ENCODE data around the gene THADA.

THADA gene

GRCh38 chr2:43460174-43460546 is 135.7 kb downstream of the THADA start:
- H3K27me3 ChIP-seq (ENCODE audit: insufficient read depth, poor library complexity, severe bottlenecking): no peaks in the 10 kb centered on the region
- H3K27ac ChIP-seq (ENCODE audit: poor library complexity, severe bottlenecking): peak overlapping the region; percentile 84
- no peaks in the 10 kb centered on the region for H3K36me3 ChIP-seq (ENCODE audit: low read depth)
- peaks cover 79% of the 10 kb centered on the region for H3K4me1 ChIP-seq (ENCODE audit: insufficient read depth, poor library complexity, severe bottlenecking)
- ATAC-seq (ENCODE audit: low read depth): no peak
- H3K9me3 ChIP-seq (ENCODE audit: severe bottlenecking): no peaks in the 10 kb centered on the region
- no peak overlapping the region for H3K4me3 ChIP-seq (ENCODE audit: severe bottlenecking)
- no peak for DNase-seq (ENCODE audit: low spot score)
- TF ChIP-seq CTCF (IDR thresholded peaks at IDR 0.05; ENCODE audit: poor library complexity, severe bottlenecking): no peak

GRCh38 chr2:43459446-43460173 is 136.2 kb downstream of the THADA start:
- H3K4me3 ChIP-seq (ENCODE audit: severe bottlenecking): no peak overlapping the region
- no peaks in the 10 kb centered on the region for H3K27me3 ChIP-seq (ENCODE audit: insufficient read depth, poor library complexity, severe bottlenecking)
- TF ChIP-seq CTCF (IDR thresholded peaks at IDR 0.05; ENCODE audit: poor library complexity, severe bottlenecking): no peak
- H3K4me1 ChIP-seq (ENCODE audit: insufficient read depth, poor library complexity, severe bottlenecking): peaks cover 79% of the 10 kb centered on the region
- no peak for DNase-seq (ENCODE audit: low spot score)
- H3K9me3 ChIP-seq (ENCODE audit: severe bottlenecking): no peaks in the 10 kb centered on the region
- H3K36me3 ChIP-seq (ENCODE audit: low read depth): no peaks in the 10 kb centered on the region
- ATAC-seq (ENCODE audit: low read depth): peak; percentile 66
- peak overlapping the region; percentile 84 for H3K27ac ChIP-seq (ENCODE audit: poor library complexity, severe bottlenecking)

- Histone ChIP-seq H3K4me3 (ENCODE audit: severe bottlenecking) (no peak overlapping the region), H3K4me1 (ENCODE audit: insufficient read depth, poor library complexity, severe bottlenecking) (peaks cover 72% of the 10 kb centered on the region), H3K36me3 (ENCODE audit: low read depth) (no peaks in the 10 kb centered on the region), H3K9me3 (ENCODE audit: severe bottlenecking) (no peaks in the 10 kb centered on the region), H3K27ac (ENCODE audit: poor library complexity, severe bottlenecking) (peak overlapping the region; percentile 84), H3K27me3 (ENCODE audit: insufficient read depth, poor library complexity, severe bottlenecking) (no peaks in the 10 kb centered on the region)
- ATAC-seq (ENCODE audit: low read depth) (peak; percentile 70), DNase-seq (ENCODE audit: low spot score) (no peak)
- TF ChIP-seq CTCF (IDR thresholded peaks at IDR 0.05; ENCODE audit: poor library complexity, severe bottlenecking): no peak
These were observed 137.7 kb downstream of the THADA start for GRCh38 chr2:43458014-43458628.

DNA sequence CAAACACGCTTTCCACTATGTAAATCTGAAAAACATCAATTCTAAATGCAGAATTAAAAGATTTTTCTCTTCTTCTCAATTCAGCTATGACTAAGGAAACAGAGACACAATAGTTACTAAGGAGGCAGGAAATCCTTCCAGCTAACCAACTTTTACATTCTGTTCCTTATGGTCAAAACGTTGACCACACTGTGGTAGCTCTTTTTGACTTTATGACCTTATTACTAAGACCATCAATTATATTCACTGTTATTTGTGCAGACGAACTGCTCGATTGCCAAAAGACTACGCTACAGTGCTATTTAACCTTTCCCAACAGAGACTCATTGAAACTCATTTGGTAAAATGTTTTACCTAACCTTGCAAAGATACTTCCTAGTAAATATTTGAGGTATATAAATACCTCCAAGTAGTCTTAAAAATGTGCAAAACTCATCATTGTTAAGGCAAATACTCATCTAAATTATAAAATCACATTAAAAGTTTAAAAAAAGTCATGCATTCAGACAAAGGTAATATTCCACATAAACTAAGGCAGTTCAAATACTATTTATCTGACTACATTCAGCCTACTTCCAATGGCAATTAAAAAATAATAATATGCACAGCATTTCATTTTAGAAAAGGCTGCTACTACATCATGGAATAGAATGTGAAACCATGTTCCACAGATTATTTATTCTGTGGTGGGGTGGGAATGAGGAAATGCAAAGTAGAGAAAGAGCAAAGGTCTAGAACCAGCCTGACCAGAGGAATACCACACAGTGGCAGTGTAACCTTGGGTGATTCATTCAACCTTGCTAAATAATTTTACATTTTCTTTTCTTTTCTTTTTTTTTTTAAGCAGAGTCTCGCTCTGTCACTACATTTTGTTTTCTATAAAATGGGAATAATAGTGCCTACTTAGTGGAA is 139.9 kb downstream of the THADA start:
- Histone ChIP-seq H3K4me1 (ENCODE audit: insufficient read depth, poor library complexity, severe bottlenecking) (peaks cover 71% of the 10 kb centered on the region), H3K27me3 (ENCODE audit: insufficient read depth, poor library complexity, severe bottlenecking) (no peaks in the 10 kb centered on the region), H3K36me3 (ENCODE audit: low read depth) (no peaks in the 10 kb centered on the region), H3K4me3 (ENCODE audit: severe bottlenecking) (no peak overlapping the region), H3K9me3 (ENCODE audit: severe bottlenecking) (no peaks in the 10 kb centered on the region), H3K27ac (ENCODE audit: poor library complexity, severe bottlenecking) (peak overlapping the region; percentile 84)
- peak; percentile 53 for TF ChIP-seq CTCF (IDR thresholded peaks at IDR 0.05; ENCODE audit: poor library complexity, severe bottlenecking)
- DNase-seq (ENCODE audit: low spot score) (no peak), ATAC-seq (ENCODE audit: low read depth) (0 out of 3 replicates have a peak, but pooled peaks have one; percentile 19)

Measured in RWPE2 (cell line).